GM19239 (cell line): Measurements from ENCODE around the gene LARP1B.
"Not testable (repeated sequence)": the region's sequence is repeated elsewhere in the genome, so short reads cannot be mapped to it uniquely, and the experiment has no call there.

Experiments used
- DNase-seq: peaks from one replicate; pipeline ENCODE4 v3.0.0; 2011; ENCODE audit warnings: low spot score; ENCODE audit not compliant: insufficient read length
- FAIRE-seq: peaks from 2 replicates; lab custom pipeline; 2011; peaks lifted over from hg19 to GRCh38; lab: Jason Lieb, UNC

LARP1B gene

DNA sequence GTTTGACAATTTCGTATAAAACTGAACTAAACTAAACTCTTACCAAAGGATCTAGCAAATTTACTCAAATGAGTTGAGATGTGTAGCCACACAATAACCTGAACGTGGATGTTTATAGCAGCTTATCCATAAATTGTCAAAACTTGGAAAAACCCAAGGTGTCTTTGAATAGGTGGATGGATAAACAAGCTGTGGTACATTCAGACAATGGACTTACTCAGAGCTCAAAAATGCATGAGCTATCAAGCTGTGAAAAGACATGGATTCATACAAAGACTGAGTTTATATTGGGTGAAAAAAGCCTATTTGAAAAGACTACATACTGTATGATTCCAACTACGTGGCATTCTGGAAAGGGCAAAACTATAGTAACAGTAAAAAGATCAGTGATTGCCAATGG, 69.5 kb downstream of the LARP1B start:
- no peak for DNase-seq
- FAIRE-seq: no peak

- DNase-seq (no peak), FAIRE-seq (no peak)
These were observed 73.8 kb downstream of the LARP1B start for GRCh38 chr4:128134925-128135324.

DNA sequence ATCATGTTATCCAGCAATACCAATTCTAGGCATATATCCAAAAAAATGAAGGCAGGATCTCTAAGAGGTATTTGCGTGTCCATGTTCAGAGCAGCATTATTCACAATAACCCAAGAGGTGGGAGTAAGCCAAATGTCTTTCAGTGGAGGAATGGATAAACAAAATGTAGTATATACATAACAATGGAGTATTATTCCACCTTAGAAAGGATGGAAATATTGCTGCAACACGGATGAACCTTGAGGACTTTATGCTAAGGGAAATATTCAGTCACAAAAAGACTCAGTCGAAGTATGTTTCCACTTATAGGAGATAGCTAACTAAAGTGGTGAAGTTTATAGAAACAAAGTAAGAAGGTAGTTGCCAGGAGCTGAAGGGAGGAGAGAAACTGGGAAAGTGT, 74.3 kb downstream of the LARP1B start:
- DNase-seq: no peak
- FAIRE-seq: no peak

GRCh38 chr4:128141866-128142265, 80.8 kb downstream of the LARP1B start:
- DNase-seq: no peak
- FAIRE-seq: no peak

DNA sequence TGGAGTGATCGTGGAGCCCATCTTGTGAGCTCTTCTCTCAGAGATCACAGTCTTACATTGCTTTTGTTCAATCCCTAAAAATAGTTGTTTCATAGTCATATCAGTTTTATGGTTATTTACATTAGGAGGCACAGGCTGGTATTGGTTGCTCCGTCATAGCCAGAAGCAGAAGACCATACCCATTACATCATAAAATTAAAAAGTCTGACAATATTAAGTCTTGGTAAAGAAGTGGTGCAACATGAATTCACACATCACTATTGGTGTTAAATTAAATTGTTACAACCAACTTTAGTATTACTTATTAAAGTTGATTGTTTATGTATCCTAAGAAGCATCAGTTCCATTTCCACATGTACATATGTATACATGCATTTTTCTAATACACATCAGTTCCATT, 84.6 kb downstream of the LARP1B start:
- DNase-seq (no peak), FAIRE-seq (no peak)

DNA sequence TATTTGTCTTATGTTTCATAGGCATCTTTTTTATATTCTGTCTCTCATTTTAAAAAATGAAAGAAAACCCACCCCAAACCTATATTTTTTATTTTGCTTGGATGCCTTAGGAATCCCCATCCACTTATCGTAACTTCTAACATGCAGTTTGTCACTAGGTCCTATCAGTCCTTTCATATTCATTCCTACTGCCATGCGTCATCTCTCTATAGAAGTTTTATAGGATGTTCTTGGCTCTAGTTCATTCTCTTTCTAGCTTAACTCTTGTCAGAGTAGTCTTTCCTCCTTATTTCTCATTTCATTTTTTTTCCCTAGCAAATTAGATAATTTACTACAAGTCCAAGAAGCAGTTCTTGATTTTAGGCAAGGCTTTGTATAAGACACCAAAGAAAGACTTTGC, 92.7 kb downstream of the LARP1B start:
- no peak for FAIRE-seq
- DNase-seq: no peak

GRCh38 chr4:128155231-128155855, 94.2 kb downstream of the LARP1B start:
- no peak for DNase-seq
- no peak for FAIRE-seq

DNA sequence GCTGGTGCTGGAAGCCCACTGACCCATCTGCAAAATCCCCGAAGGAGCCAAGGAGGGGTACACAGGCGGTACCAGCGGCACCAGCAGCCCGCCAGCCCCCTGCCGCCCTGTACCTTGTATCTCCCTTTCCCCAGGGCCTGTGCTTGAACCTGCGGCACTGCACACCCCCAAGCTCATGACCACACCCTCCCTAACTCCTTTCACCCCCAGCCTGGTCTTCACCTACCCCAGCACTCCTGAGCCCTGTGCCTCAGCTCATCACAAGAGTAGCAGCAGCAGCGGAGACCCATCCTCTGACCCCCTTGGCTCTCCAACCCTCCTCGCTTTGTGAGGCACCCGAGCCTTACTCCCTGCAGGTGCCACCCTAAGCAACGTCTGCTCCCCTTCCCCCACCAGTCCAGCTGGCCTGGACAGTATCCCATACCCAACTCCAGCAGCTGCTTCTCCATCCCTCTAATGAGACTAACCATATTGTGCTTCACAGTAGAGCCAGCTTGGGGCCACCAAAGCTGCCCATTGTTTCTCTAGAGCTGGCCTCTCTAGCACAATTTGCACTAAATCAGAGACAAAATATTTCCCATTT, 94.9 kb downstream of the LARP1B start:
- FAIRE-seq: no peak
- no peak for DNase-seq

- FAIRE-seq, DNase-seq: not testable (repeated sequence)
These were observed 95.4 kb downstream of the LARP1B start for GRCh38 chr4:128156472-128156871.

DNA sequence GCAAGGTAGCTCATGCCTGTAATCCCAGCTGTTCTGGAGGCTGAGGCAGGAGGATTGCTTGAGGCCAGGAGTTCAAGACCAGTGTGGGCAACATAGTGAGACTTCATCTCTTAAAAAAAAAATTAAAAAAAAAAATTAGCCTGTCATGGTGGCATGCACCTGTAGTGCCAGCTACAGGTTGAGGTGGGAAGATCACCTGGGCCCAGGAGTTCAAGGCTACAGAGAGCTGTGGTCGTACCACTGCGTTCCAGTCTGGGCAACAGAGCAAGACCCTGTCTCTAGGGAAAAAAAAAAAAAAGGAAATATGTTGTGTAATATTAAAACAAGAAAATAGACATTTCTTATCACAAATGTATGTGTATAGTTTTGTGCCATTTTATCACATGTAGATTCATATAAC, 97.8 kb downstream of the LARP1B start:
- no peak for DNase-seq
- FAIRE-seq: no peak

DNA sequence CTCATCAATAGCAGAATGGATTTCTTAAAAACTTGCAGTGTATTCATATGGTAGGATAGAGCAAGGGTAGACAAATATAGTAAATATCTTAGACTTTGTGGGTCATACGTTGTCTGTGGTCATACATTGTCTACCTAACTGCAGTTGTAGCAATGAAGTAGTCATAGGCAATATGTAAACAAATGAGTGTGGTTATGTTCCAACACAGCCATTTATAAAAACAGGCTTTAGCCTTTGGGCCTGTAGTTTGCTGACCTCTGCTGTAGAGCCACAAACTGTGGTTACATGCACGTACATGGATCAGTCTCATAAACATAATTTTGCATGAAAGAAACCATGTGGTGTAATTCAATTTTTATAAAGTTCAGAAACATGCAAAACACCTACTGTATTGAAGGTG, 98.9 kb downstream of the LARP1B start:
- DNase-seq: no peak
- FAIRE-seq: no peak

DNA sequence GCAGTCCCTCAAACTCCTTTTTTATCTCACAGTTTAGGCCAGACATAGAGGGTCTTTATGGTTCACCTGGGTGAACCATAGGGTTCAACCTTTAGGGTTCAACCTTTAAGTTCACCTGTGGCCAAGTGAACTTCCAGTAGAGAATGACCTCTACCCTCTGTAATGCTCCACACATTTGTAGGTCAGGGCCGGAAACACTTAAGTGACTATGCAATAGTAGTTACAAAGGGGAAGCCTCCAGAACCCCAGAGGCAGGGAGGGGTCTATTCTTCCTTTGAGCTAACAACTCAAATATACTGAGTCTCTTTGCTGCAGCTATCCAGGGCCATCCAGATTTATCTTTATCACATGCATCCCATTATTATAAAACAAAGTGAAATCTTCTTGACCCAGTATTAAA, 100.0 kb downstream of the LARP1B start:
- no peak for DNase-seq
- no peak for FAIRE-seq

DNA sequence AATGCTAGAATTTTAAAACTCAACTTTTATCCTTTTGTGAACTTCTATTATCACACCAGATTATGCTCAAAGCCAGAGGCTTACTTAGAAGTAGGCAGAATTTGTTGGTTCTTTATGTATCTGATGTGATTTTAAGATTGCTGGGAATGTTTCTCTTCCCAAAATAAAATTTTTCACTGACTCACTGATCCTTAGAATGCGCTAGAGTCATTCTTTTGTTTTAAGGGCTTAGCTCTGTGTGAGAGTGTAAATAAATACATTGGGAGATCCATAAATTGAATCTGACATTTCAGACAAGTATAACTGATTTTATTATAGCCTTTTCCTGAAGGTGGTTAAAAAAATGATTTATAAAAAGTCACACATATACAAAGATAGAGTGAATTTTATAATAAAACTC, 101.3 kb downstream of the LARP1B start:
- no peak for DNase-seq

DNA sequence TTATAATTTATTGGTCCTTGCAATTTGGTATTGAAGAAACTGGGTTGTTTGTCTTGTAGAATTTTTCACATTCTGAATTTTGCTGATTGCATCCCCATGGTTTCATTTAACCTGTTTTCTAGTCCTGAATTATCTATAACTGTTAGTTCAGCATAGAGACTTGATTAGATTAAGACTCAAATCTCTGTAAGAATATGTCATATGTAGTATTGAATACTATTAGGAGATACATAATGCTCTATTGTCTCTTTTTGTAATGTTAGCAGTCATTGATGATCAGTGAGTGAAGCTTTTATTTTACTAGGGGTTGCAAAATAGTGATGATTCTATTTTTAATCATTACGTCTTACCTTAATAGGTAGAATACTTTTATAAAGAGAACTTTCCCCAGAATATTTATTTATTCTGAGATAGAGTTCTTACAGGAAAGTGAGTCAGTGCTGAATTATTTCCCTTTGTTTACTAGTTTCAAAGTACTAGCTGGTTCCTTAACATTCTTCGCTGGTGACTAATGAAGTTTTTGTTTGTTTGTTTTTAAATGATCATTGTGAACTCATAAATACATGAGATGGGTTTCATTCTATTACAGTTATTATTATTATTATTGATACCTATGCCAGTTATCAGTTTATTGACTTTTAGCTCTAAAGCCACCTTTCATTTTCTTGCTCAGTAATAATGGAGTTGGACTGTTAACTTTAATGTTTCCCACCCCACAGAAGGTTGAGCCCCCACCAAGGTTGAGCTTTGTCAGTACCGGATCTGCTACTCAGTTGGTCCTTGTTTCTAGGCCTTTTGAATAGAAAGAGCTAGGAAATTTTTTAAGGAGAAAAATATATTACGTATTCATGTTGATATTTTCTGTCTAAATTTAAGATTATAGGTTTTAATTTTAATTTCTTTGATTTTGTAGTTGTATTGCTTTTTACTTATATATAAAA, 102.3 kb downstream of the LARP1B start:
- FAIRE-seq (no peak), DNase-seq (no peak)

More for the DNA sequence above, 101.3 kb downstream of the LARP1B start:
- FAIRE-seq: peak; percentile 14

DNA sequence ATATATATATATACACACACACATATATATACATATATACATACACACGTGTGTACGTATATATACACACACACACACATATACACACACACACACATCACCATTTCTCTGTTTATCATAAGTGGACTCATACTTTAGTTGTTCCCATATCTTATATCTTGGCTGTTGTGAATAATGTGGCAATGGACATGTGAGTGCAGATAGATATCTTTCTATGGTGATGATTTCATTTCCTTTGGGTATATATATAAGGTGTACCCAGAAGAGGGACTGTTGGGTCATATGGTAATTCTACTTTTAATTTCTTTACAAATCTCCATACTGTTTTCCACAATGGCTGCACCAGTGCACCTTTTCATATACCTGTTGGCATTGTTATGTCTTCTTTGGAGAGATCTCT, 105.9 kb downstream of the LARP1B start:
- no peak for FAIRE-seq
- no peak for DNase-seq

GRCh38 chr4:128168701-128169100, 107.6 kb downstream of the LARP1B start:
- FAIRE-seq (no peak), DNase-seq (no peak)

GRCh38 chr4:128169245-128169644, 108.1 kb downstream of the LARP1B start:
- no peak for DNase-seq
- FAIRE-seq: no peak

- FAIRE-seq (no peak), DNase-seq (no peak)
These were observed 115.5 kb downstream of the LARP1B start for GRCh38 chr4:128176643-128177042.

DNA sequence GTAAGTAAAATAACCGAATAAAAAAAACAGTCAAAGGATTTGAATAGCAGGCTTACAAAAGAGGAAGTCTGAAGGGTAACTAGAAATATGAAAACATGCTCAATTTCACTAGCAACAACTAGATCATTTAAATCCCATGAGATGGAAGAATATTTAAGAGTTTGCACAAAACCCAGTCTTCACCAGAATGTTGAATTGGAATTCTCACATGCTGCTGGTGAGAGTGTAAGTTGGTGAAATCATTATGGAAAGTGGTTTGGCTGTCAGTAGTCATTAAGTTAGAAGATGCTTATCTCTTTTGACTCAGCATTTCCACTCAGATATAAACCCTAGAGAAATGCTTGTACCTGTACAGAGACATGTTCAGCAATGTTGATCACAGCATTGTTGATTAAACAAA, 116.4 kb downstream of the LARP1B start:
- peak; percentile 40 for FAIRE-seq

GRCh38 chr4:128186623-128187022, 125.5 kb downstream of the LARP1B start:
- DNase-seq (no peak), FAIRE-seq (no peak)

More for the DNA sequence above, 116.4 kb downstream of the LARP1B start:
- no peak for DNase-seq

DNA sequence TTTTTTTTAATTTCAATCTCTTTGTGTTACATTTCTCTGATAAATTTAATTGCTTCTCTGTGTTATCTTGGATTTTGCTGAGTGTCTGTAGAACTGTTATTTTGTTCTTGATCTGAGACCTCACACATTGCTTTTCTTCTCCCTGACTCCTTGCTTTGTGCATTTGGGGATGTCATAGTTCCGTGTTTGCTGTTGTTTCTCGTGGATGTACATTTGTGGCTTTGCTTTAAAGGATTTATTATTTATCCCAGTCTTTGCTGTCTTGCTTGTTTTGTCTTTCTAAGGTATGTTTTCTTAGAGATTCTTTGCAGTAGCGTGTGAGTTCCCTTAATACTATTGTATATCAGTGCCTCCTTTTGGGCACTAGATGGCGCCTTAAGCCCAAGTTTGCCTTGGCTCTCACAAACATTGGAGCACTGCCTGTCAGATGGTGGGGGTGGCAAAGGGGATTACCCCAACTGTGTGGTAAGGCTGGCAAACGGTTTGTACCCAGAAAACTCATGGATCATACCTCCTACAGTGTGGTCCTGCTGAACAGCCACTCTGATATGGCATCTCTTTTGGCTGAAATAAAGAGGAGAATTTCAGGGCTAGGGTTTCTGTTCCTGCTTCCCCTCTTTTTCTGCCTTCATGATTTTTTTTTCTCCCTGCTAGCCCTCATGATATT, 130.1 kb downstream of the LARP1B start:
- FAIRE-seq (peak; percentile 97), DNase-seq (peak; percentile 56)
